ENCODE measurements around the gene TENM4. TPM values are rescaled to one million over a fixed set of nuclear protein-coding genes. Genes with fewer than 3 reads are reported as not detected.

Gene TENM4
- polyA plus RNA-seq, 3 donors: 0.31 to 1.7 TPM; not detected in 1

- H3K27me3 ChIP-seq (ENCODE audit: control insufficient read depth in 2 of 2, insufficient read depth in 2 of 2, low read length in 2 of 2): no peaks in the 10 kb centered on the region
- H4K20me1 ChIP-seq (ENCODE audit: insufficient read depth, low read length): no peaks in the 10 kb centered on the region
- H3K27ac Mint-ChIP-seq: no peak overlapping the region
- H3K4me3 Mint-ChIP-seq: no peak overlapping the region
- H3K36me3 Mint-ChIP-seq: no peaks in the 10 kb centered on the region
- WGBS (ENCODE audit: insufficient coverage): 71% methylated on average over 1 of the region's 1 CpG
- DNase-seq: no peak
- H3K4me1 ChIP-seq (ENCODE audit: control insufficient read depth in 1 of 2, insufficient read depth in 2 of 2, low read length in 2 of 2): no peaks in the 10 kb centered on the region
- no peaks in the 10 kb centered on the region for H3K4me1 Mint-ChIP-seq
- H3K4me3 ChIP-seq (replicated peaks in 1 of 3; ENCODE audit: low read depth in 2 of 3, low read length in 3 of 3): no peak overlapping the region
- H3K9me3 ChIP-seq (replicated peaks in 1 of 2; ENCODE audit: control insufficient read depth in 1 of 2, insufficient read depth in 1 of 2, low read length in 2 of 2): no peaks in the 10 kb centered on the region
- no peaks in the 10 kb centered on the region for H3K79me2 ChIP-seq (ENCODE audit: insufficient read depth, low read length)
- no peak overlapping the region for H3K4me2 ChIP-seq (replicated peaks; ENCODE audit: extremely low read depth, low read length, poor library complexity, severe bottlenecking)
- TF ChIP-seq, protein P1, sequence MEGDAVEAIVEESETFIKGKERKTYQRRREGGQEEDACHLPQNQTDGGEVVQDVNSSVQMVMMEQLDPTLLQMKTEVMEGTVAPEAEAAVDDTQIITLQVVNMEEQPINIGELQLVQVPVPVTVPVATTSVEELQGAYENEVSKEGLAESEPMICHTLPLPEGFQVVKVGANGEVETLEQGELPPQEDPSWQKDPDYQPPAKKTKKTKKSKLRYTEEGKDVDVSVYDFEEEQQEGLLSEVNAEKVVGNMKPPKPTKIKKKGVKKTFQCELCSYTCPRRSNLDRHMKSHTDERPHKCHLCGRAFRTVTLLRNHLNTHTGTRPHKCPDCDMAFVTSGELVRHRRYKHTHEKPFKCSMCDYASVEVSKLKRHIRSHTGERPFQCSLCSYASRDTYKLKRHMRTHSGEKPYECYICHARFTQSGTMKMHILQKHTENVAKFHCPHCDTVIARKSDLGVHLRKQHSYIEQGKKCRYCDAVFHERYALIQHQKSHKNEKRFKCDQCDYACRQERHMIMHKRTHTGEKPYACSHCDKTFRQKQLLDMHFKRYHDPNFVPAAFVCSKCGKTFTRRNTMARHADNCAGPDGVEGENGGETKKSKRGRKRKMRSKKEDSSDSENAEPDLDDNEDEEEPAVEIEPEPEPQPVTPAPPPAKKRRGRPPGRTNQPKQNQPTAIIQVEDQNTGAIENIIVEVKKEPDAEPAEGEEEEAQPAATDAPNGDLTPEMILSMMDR (IDR thresholded peaks at IDR 0.05): no peak
- H3K9me3 Mint-ChIP-seq: peaks cover 0 to 3% (median 0%) of the 10 kb centered on the region in 7 donors
- H3K27me3 Mint-ChIP-seq (ENCODE audit: low read depth in 3 of 3): peaks cover 4 to 8% (median 8%) of the 10 kb centered on the region in 3 donors
- H2AFZ ChIP-seq (ENCODE audit: insufficient read depth, low read depth, low read length, poor library complexity, severe bottlenecking): no peak overlapping the region
- H3K9ac ChIP-seq (ENCODE audit: insufficient read depth, low read length, poor library complexity, severe bottlenecking): no peak overlapping the region
- no peaks in the 10 kb centered on the region for H3K36me3 ChIP-seq (replicated peaks in 1 of 2; ENCODE audit: control insufficient read depth in 1 of 2, insufficient read depth in 2 of 2, low read length in 2 of 2)
- no peak overlapping the region for H3K27ac ChIP-seq (ENCODE audit: low read depth in 1 of 2, low read length in 2 of 2)
- intact Hi-C loops (cut with micrococcal nuclease): no loop called here
Measured at GRCh38 chr11:79117488-79117887, 323.3 kb downstream of the TENM4 start.

- Mint-ChIP-seq H3K27ac (no peak overlapping the region), H3K36me3 (no peaks in the 10 kb centered on the region), H3K4me1 (no peaks in the 10 kb centered on the region), H3K27me3 (ENCODE audit: low read depth in 3 of 3) (peaks cover 5 to 8% (median 7%) of the 10 kb centered on the region in 3 donors), H3K4me3 (no peak overlapping the region), H3K9me3 (peaks cover 0 to 3% (median 0%) of the 10 kb centered on the region in 7 donors)
- DNase-seq: no peak
- no peaks in the 10 kb centered on the region for H3K36me3 ChIP-seq (replicated peaks in 1 of 2; ENCODE audit: control insufficient read depth in 1 of 2, insufficient read depth in 2 of 2, low read length in 2 of 2)
- H3K79me2 ChIP-seq (ENCODE audit: insufficient read depth, low read length): no peaks in the 10 kb centered on the region
- no peaks in the 10 kb centered on the region for H4K20me1 ChIP-seq (ENCODE audit: insufficient read depth, low read length)
- H3K27me3 ChIP-seq (ENCODE audit: control insufficient read depth in 2 of 2, insufficient read depth in 2 of 2, low read length in 2 of 2): no peaks in the 10 kb centered on the region
- H3K4me3 ChIP-seq (replicated peaks in 1 of 3; ENCODE audit: low read depth in 2 of 3, low read length in 3 of 3): no peak overlapping the region
- intact Hi-C loops (cut with micrococcal nuclease): no loop called here
- no peak overlapping the region for H3K4me2 ChIP-seq (replicated peaks; ENCODE audit: extremely low read depth, low read length, poor library complexity, severe bottlenecking)
- no peak overlapping the region for H3K9ac ChIP-seq (ENCODE audit: insufficient read depth, low read length, poor library complexity, severe bottlenecking)
- H2AFZ ChIP-seq (ENCODE audit: insufficient read depth, low read depth, low read length, poor library complexity, severe bottlenecking): no peak overlapping the region
- WGBS (ENCODE audit: insufficient coverage): no CpG with 5 or more reads among the region's 2 CpGs
- H3K9me3 ChIP-seq (replicated peaks in 1 of 2; ENCODE audit: control insufficient read depth in 1 of 2, insufficient read depth in 1 of 2, low read length in 2 of 2): no peaks in the 10 kb centered on the region
- TF ChIP-seq, protein P1 (IDR thresholded peaks at IDR 0.05): no peak
- H3K27ac ChIP-seq (ENCODE audit: low read depth in 1 of 2, low read length in 2 of 2): no peak overlapping the region
- no peaks in the 10 kb centered on the region for H3K4me1 ChIP-seq (ENCODE audit: control insufficient read depth in 1 of 2, insufficient read depth in 2 of 2, low read length in 2 of 2)
Measured at GRCh38 chr11:79116600-79116999, 324.2 kb downstream of the TENM4 start.

Data from CD14-positive monocyte (primary cell).